ENCODE measurements around the gene SMIM1. TPM values are rescaled to one million over a fixed set of nuclear protein-coding genes. Genes with fewer than 3 reads are reported as not detected.
"Not testable (repeated sequence)": the region's sequence is repeated elsewhere in the genome, so short reads cannot be mapped to it uniquely, and the experiment has no call there.

SMIM1 gene
- total RNA-seq, 1 donor from 2014 or later, result 1.0 TPM

GRCh38 chr1:3742439-3743298 is 29.9 kb upstream of the SMIM1 start:
- intact Hi-C loops (cut with micrococcal nuclease), result loop anchor here (10.0 kb wide), 1 partner anchor 118 kb away; the partner anchor contains the start of gene TPRG1L
- H3K36me3 Mint-ChIP-seq (ENCODE audit: low read depth), result peaks cover 2% of the 10 kb centered on the region
- H3K4me3 Mint-ChIP-seq, result no peak overlapping the region
- peak overlapping the region; percentile 34 for H3K27ac Mint-ChIP-seq
- no peak for DNase-seq (ENCODE audit: low spot score)
- H3K9me3 Mint-ChIP-seq, result no peaks in the 10 kb centered on the region
- H3K27me3 Mint-ChIP-seq (ENCODE audit: insufficient read depth), result no peaks in the 10 kb centered on the region
- H3K4me1 Mint-ChIP-seq (ENCODE audit: low read depth), result peaks cover 23% of the 10 kb centered on the region

GRCh38 chr1:3743421-3743820 is 29.1 kb upstream of the SMIM1 start:
- H3K27me3 Mint-ChIP-seq (ENCODE audit: insufficient read depth), result no peaks in the 10 kb centered on the region
- H3K4me3 Mint-ChIP-seq, result no peak overlapping the region
- intact Hi-C loops (cut with micrococcal nuclease), result loop anchor here (10.0 kb wide), 1 partner anchor 119 kb away; the partner anchor contains the start of gene TPRG1L
- peaks cover 30% of the 10 kb centered on the region for H3K4me1 Mint-ChIP-seq (ENCODE audit: low read depth)
- no peaks in the 10 kb centered on the region for H3K9me3 Mint-ChIP-seq
- no peak overlapping the region for H3K27ac Mint-ChIP-seq
- H3K36me3 Mint-ChIP-seq (ENCODE audit: low read depth), result peaks cover 2% of the 10 kb centered on the region
- DNase-seq (ENCODE audit: low spot score), result no peak

DNA sequence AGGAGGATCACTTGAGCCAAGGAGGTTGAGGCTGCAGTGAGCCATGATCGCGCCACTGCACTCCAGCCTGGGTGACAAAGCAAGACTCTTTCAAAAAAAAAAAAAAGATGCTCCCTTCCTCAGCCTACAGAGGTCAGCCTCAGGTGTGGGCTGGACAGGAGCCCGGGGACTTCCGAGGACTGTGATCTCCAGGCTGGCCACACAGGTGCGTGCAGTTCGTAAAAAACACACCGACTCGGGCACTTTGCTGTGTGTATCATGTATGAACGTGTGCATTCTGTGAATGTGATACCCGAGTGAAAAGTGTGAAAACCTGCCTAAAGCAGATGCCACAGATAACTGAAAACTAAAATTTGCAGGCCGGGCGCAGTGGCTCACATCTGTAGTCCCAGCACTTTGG is 28.7 kb upstream of the SMIM1 start:
- Mint-ChIP-seq H3K4me1 (ENCODE audit: low read depth) (peaks cover 31% of the 10 kb centered on the region), H3K36me3 (ENCODE audit: low read depth) (peaks cover 2% of the 10 kb centered on the region), H3K27ac (no peak overlapping the region), H3K27me3 (ENCODE audit: insufficient read depth) (no peaks in the 10 kb centered on the region), H3K9me3 (no peaks in the 10 kb centered on the region), H3K4me3 (no peak overlapping the region)
- no peak for DNase-seq (ENCODE audit: low spot score)
- intact Hi-C loops (cut with micrococcal nuclease), result loop anchor here (10.0 kb wide), 1 partner anchor 119 kb away; the partner anchor contains the start of gene TPRG1L

- DNase-seq (ENCODE audit: low spot score), result no peak
- Mint-ChIP-seq H3K27me3 (ENCODE audit: insufficient read depth) (peaks cover 2% of the 10 kb centered on the region), H3K4me1 (ENCODE audit: low read depth) (peaks cover 31% of the 10 kb centered on the region), H3K27ac (peak overlapping the region; percentile 40), H3K9me3 (no peaks in the 10 kb centered on the region), H3K4me3 (peak overlapping the region; percentile 84), H3K36me3 (ENCODE audit: low read depth) (peaks cover 2% of the 10 kb centered on the region)
- intact Hi-C loops (cut with micrococcal nuclease), result loop anchor here (5.0 to 10.0 kb wide), 2 partner anchors 120 to 1332 kb away; partner anchors contain the start of genes PEX10 and TPRG1L
Measured at GRCh38 chr1:3744646-3745045, 27.9 kb upstream of the SMIM1 start.

DNA sequence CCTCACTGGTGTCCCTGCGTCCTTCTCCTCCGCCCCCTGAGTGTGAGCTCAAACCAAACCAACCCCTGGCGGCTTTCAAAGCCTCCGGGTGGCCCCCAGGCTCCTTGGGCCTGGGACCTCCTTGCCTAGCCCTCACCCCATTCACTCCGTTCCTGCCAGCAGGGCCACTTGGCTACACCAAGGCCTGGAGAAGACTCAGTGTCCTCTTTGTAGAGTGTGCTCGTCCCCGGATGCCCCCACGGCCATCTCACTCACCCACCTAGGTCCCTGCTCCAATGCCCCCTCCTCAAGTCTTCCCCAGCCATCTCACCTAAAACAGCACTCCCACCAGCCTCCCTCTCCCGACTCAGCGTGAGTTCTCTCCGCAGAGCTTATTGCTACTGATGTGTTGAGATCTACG is 27.5 kb upstream of the SMIM1 start:
- Mint-ChIP-seq H3K9me3 (no peaks in the 10 kb centered on the region), H3K27me3 (ENCODE audit: insufficient read depth) (peaks cover 2% of the 10 kb centered on the region), H3K4me3 (peak overlapping the region; percentile 84), H3K36me3 (ENCODE audit: low read depth) (peaks cover 2% of the 10 kb centered on the region), H3K4me1 (ENCODE audit: low read depth) (peaks cover 31% of the 10 kb centered on the region), H3K27ac (no peak overlapping the region)
- no peak for DNase-seq (ENCODE audit: low spot score)
- intact Hi-C loops (cut with micrococcal nuclease), result loop anchor here (5.0 to 10.0 kb wide), 2 partner anchors 120 to 1333 kb away; partner anchors contain the start of genes PEX10 and TPRG1L

GRCh38 chr1:3745590-3746381 is 26.8 kb upstream of the SMIM1 start:
- no peaks in the 10 kb centered on the region for H3K9me3 Mint-ChIP-seq
- peaks cover 31% of the 10 kb centered on the region for H3K4me1 Mint-ChIP-seq (ENCODE audit: low read depth)
- no peak for DNase-seq (ENCODE audit: low spot score)
- intact Hi-C loops (cut with micrococcal nuclease), result loop anchor here (2.0 to 10.0 kb wide), 3 partner anchors 51 to 1333 kb away; partner anchors contain the start of genes LRRC47, PEX10 and TPRG1L
- H3K36me3 Mint-ChIP-seq (ENCODE audit: low read depth), result peaks cover 2% of the 10 kb centered on the region
- H3K27me3 Mint-ChIP-seq (ENCODE audit: insufficient read depth), result peaks cover 2% of the 10 kb centered on the region
- H3K27ac Mint-ChIP-seq, result peak overlapping the region; percentile 15
- peak overlapping the region; percentile 84 for H3K4me3 Mint-ChIP-seq

DNA sequence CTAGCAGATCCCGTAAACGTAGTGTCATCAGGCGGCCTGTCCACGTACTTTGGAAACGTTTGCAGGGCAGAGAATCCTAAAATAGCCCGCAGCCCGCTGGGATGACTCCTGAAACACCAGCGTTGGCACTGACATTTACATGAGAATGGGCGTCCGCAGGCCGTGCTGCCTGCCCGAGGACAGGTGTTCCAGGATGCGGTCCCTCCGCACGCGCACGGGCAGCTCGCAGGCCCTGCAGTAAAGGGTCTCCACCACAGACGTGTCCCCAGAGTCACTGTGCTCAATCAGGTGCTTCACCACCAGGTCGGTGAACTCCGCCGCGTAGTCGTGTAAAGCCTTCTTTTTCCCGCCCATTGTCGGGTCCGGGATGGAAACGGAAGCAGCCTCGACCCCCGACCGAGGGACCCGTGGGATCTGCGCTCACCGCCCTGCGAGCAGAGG is 26.1 kb upstream of the SMIM1 start:
- Mint-ChIP-seq H3K9me3 (no peaks in the 10 kb centered on the region), H3K4me1 (ENCODE audit: low read depth) (peaks cover 31% of the 10 kb centered on the region), H3K27ac (peak overlapping the region; percentile 40), H3K36me3 (ENCODE audit: low read depth) (peaks cover 2% of the 10 kb centered on the region), H3K4me3 (peak overlapping the region; percentile 84), H3K27me3 (ENCODE audit: insufficient read depth) (peaks cover 2% of the 10 kb centered on the region)
- intact Hi-C loops (cut with micrococcal nuclease), result loop anchor here (2.0 to 10.0 kb wide), 3 partner anchors 50 to 1334 kb away; partner anchors contain the start of genes LRRC47, PEX10 and TPRG1L
- DNase-seq (ENCODE audit: low spot score), result no peak

- H3K36me3 Mint-ChIP-seq (ENCODE audit: low read depth), result peaks cover 2% of the 10 kb centered on the region
- DNase-seq (ENCODE audit: low spot score), result peak; percentile 86
- H3K4me1 Mint-ChIP-seq (ENCODE audit: low read depth), result peaks cover 31% of the 10 kb centered on the region
- H3K27ac Mint-ChIP-seq, result no peak overlapping the region
- H3K9me3 Mint-ChIP-seq, result no peaks in the 10 kb centered on the region
- H3K27me3 Mint-ChIP-seq (ENCODE audit: insufficient read depth), result peaks cover 2% of the 10 kb centered on the region
- H3K4me3 Mint-ChIP-seq, result peak overlapping the region; percentile 84
- intact Hi-C loops (cut with micrococcal nuclease), result loop anchor here (1.0 to 10.0 kb wide), 6 partner anchors 25 to 1335 kb away; partner anchors contain the start of genes C1orf174, CEP104, DFFB and LRRC47
Measured at GRCh38 chr1:3746830-3747521, 25.6 kb upstream of the SMIM1 start.

GRCh38 chr1:3747522-3747848 is 25.1 kb upstream of the SMIM1 start:
- peaks cover 2% of the 10 kb centered on the region for H3K27me3 Mint-ChIP-seq (ENCODE audit: insufficient read depth)
- no peak overlapping the region for H3K27ac Mint-ChIP-seq
- peaks cover 2% of the 10 kb centered on the region for H3K36me3 Mint-ChIP-seq (ENCODE audit: low read depth)
- intact Hi-C loops (cut with micrococcal nuclease), result loop anchor here (1.0 to 10.0 kb wide), 6 partner anchors 25 to 1335 kb away; partner anchors contain the start of genes C1orf174, CEP104, DFFB and LRRC47
- no peaks in the 10 kb centered on the region for H3K9me3 Mint-ChIP-seq
- no peak for DNase-seq (ENCODE audit: low spot score)
- peaks cover 31% of the 10 kb centered on the region for H3K4me1 Mint-ChIP-seq (ENCODE audit: low read depth)
- H3K4me3 Mint-ChIP-seq, result peak overlapping the region; percentile 75

DNA sequence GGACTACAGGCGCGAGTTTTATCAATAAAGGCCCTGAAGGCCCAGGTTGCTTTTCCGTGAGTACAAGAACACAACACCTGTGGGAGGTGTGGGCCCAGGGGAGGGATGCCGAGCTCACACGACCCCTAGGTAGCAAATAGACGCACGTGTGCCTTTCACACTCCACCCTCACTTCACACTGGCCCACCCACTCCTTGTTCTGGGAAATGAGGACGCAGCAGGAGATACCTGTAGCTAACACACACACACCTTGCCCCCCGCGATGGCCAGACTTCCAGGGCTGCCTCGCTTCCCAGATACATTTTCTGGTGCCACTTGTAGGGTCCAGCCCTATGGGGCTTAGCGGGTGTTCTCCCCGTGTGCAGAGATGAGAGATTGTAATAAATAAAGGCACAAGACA is 24.6 kb upstream of the SMIM1 start:
- Mint-ChIP-seq H3K4me1 (ENCODE audit: low read depth) (peaks cover 31% of the 10 kb centered on the region), H3K36me3 (ENCODE audit: low read depth) (peaks cover 2% of the 10 kb centered on the region), H3K4me3 (peak overlapping the region; percentile 75), H3K27ac (no peak overlapping the region), H3K9me3 (no peaks in the 10 kb centered on the region), H3K27me3 (ENCODE audit: insufficient read depth) (peaks cover 2% of the 10 kb centered on the region)
- intact Hi-C loops (cut with micrococcal nuclease), result loop anchor here (1.0 to 10.0 kb wide), 6 partner anchors 24 to 1336 kb away; partner anchors contain the start of genes C1orf174, CEP104, DFFB and LRRC47
- no peak for DNase-seq (ENCODE audit: low spot score)

GRCh38 chr1:3748316-3748900 is 24.1 kb upstream of the SMIM1 start:
- H3K9me3 Mint-ChIP-seq; H3K27me3 Mint-ChIP-seq (ENCODE audit: insufficient read depth); DNase-seq (ENCODE audit: low spot score); H3K27ac Mint-ChIP-seq; H3K36me3 Mint-ChIP-seq (ENCODE audit: low read depth): not testable (repeated sequence)
- intact Hi-C loops (cut with micrococcal nuclease), result loop anchor here (5.0 to 10.0 kb wide), 2 partner anchors 124 to 1336 kb away; partner anchors contain the start of genes PEX10 and TPRG1L
- Mint-ChIP-seq H3K4me3 (peak overlapping the region; percentile 75), H3K4me1 (ENCODE audit: low read depth) (peaks cover 31% of the 10 kb centered on the region)
